GM19452 (cell line): ENCODE results near the gene CDCA7.
"Not testable (repeated sequence)": the region's sequence is repeated elsewhere in the genome, so short reads cannot be mapped to it uniquely, and the experiment has no call there.

ENCODE experiments used
- ATAC-seq: cut with Tn5 transposase; IDR thresholded peaks from one replicate; pipeline ENCODE4 v1.9.1; 2021; ENCODE audit not compliant: unreplicated experiment

CDCA7 gene

GRCh38 chr2:173357346-173357745 lies 2.7 kb downstream of the CDCA7 start:
- ATAC-seq: no peak

GRCh38 chr2:173358616-173359015 lies 3.9 kb downstream of the CDCA7 start:
- no peak for ATAC-seq

- ATAC-seq: no peak
Observed at GRCh38 chr2:173359231-173359630, 4.6 kb downstream of the CDCA7 start.

GRCh38 chr2:173370198-173370597 lies 15.5 kb downstream of the CDCA7 start:
- no peak for ATAC-seq

GRCh38 chr2:173371023-173371422 lies 16.4 kb downstream of the CDCA7 start:
- ATAC-seq: no peak

- ATAC-seq: no peak
Observed at GRCh38 chr2:173373290-173373689, 18.6 kb downstream of the CDCA7 start.

- no peak for ATAC-seq
Observed at GRCh38 chr2:173374634-173375033, 20.0 kb downstream of the CDCA7 start.

GRCh38 chr2:173385534-173385933 lies 30.9 kb downstream of the CDCA7 start:
- ATAC-seq: not testable (repeated sequence)

- no peak for ATAC-seq
Observed at GRCh38 chr2:173386021-173386737, 31.5 kb downstream of the CDCA7 start.

- no peak for ATAC-seq
Observed at GRCh38 chr2:173386738-173387065, 32.0 kb downstream of the CDCA7 start.

- no peak for ATAC-seq
Observed at GRCh38 chr2:173387079-173387478, 32.4 kb downstream of the CDCA7 start.

GRCh38 chr2:173387660-173388059 lies 33.0 kb downstream of the CDCA7 start:
- no peak for ATAC-seq

GRCh38 chr2:173388795-173389194 lies 34.1 kb downstream of the CDCA7 start:
- no peak for ATAC-seq

GRCh38 chr2:173390036-173390435 lies 35.4 kb downstream of the CDCA7 start:
- no peak for ATAC-seq

- no peak for ATAC-seq
Observed at GRCh38 chr2:173392731-173393130, 38.1 kb downstream of the CDCA7 start.

- ATAC-seq: no peak
Observed at GRCh38 chr2:173393186-173393585, 38.5 kb downstream of the CDCA7 start.

GRCh38 chr2:173393636-173394035 lies 39.0 kb downstream of the CDCA7 start:
- ATAC-seq: no peak

- no peak for ATAC-seq
Observed at GRCh38 chr2:173394091-173394974, 39.7 kb downstream of the CDCA7 start.

GRCh38 chr2:173395567-173396351 lies 41.1 kb downstream of the CDCA7 start:
- ATAC-seq: no peak

GRCh38 chr2:173397539-173397938 lies 42.9 kb downstream of the CDCA7 start:
- ATAC-seq: no peak

GRCh38 chr2:173399229-173399628 lies 44.6 kb downstream of the CDCA7 start:
- no peak for ATAC-seq

GRCh38 chr2:173400760-173401159 lies 46.1 kb downstream of the CDCA7 start:
- ATAC-seq: no peak
